Stimulated activated CD4-positive, alpha-beta T cell treated with anti-CD3 and anti-CD28 coated beads, TNF-alpha, amount 100 ng/mL, for 4 hours (primary cell): ENCODE measurements around the gene DLEC1.

Experiments
- DNase-seq, 3 experiments: peaks; one replicate each; pipeline ENCODE4 v3.0.0-alpha.2; 2020; ENCODE audit warnings: low read depth in 3 of 3

DLEC1 gene

GRCh38 chr3:38108649-38109579 is 69.9 kb downstream of the DLEC1 start:
- DNase-seq, result no peak

GRCh38 chr3:38109580-38110313 is 70.7 kb downstream of the DLEC1 start:
- no peak for DNase-seq

DNA sequence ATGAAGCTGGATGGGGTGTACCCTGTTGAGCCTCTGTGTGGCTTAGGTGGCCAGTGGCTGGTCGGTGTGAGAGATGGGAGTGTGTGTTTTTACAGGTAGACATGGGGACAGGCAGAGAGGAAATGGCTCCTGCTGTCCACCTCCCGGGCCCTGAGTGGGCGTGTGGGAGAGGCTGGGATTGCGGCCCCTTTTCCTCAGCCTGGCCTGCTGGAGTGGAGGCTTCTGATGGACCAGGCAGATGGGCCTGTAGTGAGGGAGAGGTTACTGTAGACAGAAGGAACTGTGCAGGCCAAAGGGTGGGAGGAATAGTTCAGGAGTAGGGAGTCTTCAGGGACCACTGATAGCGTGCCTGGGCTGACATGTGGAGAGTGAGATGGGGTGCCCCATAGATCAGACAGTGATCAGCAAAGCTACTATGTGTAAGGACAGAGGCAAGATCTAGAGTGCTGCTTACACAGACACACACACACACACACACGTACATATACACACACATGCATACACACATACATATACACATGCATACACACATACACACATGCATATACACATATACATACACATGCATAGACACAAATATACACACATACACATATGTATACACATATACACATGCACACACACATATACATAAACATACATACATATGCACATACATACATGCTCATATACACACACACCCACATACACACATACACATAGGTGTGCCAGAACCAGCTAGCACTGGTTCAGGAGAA is 71.5 kb downstream of the DLEC1 start:
- no peak for DNase-seq

DNA sequence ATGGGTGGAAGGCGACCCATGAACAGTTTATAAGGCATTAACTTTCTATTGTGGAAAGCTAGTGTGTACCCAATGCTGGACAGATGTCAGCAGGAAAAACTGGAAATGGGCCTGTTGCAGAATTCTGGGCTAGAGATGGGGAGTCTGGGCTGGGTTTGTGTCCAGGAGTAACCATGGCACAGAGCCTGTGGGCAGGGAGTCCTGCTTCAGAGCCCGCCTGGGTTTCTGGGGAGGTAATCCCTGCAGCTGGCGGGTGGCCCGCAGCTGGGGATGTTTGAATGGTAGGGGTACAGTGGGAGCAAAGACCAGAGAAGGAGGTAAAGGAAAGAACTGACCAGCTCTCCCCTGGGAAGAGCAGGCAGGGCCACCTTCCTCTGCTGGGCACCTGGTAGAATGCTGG is 72.2 kb downstream of the DLEC1 start:
- DNase-seq, result no peak

GRCh38 chr3:38111696-38112377 is 72.8 kb downstream of the DLEC1 start:
- no peak for DNase-seq

GRCh38 chr3:38112378-38112761 is 73.4 kb downstream of the DLEC1 start:
- DNase-seq, result no peak

GRCh38 chr3:38114052-38114874 is 75.3 kb downstream of the DLEC1 start:
- no peak for DNase-seq

DNA sequence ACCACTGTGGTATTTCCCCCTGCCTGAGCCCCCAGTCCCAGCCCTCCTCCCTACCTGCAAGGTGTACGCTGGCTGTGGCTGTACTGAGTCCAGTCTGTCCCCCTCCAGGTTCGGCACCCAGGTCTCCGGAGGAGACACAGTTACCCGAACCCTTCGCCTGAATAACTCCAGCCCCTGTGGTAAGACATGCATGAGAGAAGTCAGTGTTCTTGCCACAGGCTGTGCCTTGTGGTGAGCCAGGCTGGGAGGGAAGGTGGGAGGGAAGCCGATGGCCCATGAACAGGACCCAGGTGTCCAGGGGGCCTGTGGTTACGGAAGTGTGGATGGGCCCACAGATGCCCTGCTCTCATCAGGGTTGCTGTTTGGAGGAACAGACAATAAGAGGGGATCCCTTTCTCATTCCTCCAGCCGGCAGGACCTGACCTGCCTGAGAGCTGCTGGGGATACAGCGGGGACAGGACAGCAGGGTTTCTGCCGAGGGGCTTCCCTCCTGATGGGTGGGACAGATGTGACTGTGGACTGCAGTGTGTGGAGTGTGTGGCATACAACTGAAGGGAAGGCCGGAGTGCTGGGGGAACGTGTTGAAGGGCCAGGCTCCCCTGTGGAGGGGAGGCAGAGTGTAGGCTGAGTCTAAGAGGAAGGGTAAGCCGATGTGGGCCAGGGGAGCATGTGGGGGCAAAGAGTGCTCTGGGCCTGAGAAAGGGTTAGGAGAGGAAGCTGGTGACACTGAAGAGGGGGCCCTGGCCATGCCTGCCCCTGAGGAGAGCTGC is 76.1 kb downstream of the DLEC1 start:
- DNase-seq, result no peak

DNA sequence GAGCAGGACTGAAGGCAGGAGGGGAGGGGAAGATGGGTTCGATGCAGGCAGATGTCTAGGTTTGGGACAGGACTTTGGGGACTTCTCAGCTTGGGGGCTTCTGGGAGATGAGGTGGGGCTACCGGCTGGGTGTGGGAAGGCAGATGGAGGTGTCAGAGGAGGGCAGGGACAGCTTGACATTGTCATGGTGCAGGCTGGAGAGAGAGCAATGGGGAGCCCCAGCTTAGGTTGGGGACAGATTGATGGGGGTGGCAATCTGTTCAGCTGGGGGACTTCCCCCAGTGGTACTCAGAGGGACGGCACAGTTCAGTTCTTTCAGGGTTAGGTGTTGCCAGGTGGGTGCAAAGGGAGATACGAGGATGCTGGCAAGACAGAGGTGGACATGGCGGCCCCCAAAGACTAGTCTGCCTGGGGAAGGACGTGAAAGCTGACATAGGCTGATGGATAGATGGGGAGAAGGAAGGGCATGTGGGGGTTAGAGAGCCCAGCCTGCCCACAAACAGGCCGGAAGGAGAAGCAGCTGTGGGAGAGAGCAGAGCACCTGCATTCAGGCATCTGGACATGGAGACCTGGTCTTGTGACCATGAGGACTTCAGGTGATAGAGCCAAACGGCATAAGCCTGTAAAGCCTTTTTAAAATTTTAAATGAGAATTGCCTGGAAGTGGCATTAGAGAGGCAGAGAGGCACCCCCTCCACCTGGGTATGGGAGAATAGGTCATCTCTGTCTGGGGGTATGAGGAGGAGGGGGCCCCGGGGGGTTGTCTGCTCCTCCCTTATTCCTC is 76.8 kb downstream of the DLEC1 start:
- DNase-seq, result no peak

DNA sequence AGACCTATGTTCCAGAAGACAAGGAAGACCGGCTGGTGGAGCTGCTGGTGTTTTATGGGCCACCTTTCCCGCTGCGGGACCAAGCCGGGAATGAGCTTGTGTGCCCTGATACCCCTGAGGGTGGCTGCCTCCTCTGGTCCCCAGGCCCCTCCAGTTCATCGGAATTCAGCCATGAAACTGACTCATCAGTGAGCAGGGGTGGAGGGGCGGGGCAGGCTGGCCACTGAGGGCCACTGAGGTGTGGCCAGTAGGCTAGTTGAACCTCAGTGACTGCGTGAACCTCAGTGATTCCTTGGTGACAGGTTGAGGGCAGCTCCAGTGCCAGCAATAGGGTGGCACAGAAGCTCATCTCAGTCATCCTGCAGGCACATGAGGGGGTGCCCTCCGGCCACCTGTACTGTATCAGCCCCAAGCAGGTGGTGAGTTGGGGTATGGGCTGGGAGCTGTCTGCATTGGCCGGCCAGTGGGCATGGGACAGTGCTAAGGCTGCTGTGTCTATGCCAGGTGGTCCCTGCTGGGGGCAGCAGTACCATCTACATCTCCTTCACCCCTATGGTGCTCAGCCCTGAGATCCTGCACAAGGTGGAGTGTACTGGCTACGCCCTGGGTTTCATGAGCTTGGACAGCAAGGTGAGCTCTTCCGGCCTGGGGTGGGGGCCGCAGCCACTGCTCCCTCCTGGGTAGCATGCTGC is 77.6 kb downstream of the DLEC1 start:
- DNase-seq, result no peak

DNA sequence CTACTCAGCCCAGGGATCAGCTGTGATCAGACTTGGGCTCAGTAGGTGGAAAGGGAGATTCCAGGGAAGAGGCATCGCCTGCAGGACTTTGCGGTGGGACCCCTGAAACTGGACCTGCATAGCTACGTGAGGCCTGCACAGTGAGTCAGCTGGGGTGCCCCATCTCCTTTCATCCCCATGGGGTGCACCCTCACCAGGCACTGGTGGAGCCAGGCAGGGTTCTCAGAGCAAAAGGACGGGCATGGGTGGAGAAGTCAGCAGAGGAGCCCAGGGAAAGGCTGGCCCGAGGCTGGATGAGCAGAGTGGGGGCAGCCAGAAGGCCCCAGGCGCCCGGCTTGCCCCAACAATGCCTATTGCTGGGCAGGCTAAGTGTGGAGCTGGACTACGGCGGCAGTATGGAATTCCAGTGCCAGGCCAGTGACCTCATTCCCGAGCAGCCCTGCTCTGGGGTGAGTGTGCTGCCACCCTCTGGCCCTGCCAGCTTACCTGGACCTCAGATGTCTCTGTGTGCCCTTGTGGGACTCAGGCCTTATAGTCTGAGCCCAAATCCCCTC is 78.2 kb downstream of the DLEC1 start:
- no peak for DNase-seq

GRCh38 chr3:38117748-38118420 is 78.9 kb downstream of the DLEC1 start:
- DNase-seq, result peak; percentile 43 to 61 (median 45)

DNA sequence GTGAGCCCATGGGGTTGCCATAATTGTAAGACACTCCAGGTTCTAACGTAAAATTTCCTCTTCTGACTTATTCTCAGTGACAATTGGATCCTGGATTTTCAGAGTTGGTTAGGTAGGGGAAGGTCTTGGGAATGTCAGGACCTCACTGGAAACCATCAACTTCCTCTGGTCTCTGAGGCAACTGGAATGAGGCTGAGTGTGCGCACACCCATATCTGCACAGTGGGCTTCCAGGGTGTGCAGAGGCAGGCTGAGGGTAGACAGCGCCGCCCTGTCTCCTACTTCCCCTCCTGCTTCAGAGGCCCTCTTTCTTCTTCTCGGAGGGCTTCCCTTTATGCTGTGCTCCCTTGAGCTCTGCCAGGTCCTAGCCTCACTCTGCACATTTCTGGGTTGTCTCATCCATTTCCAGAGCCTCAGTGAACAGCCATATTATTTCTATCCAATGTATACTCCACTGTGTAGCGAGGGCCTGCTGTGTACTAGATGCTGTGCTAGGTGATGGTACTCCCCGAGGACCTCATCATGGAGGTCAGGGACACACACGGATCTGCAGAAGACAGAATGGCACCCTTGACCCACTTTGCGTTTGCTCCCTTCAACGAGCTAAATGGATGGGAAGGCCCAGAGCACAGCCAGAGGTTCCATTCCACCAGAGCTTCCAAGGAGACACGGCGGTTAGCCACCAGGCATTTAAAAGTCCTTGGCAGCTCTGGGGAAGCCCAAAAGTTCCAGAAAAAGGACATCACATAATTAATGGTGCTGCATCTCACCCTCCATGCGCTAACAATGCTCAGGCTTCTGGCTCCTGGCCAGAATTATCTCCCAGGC is 79.6 kb downstream of the DLEC1 start:
- DNase-seq, result no peak

GRCh38 chr3:38119248-38119544 is 80.2 kb downstream of the DLEC1 start:
- DNase-seq, result no peak

GRCh38 chr3:38119821-38120692 is 81.0 kb downstream of the DLEC1 start:
- DNase-seq, result no peak
